Motor neuron (in vitro differentiated cells): ENCODE data around the gene CKB. TPM values are rescaled to one million over a fixed set of nuclear protein-coding genes. Genes with fewer than 3 reads are reported as not detected.

Experiments used
- ATAC-seq, 8 experiments: fragments of 200-7000 bp; cut with Tn5 transposase; replicated peaks in 6 of 8; 2 replicates each; pipeline ENCODE4 v1.8.0; 2021; ENCODE audit warnings: mild to moderate bottlenecking in 8 of 8, moderate library complexity in 8 of 8
- H3K27ac ChIP-seq, 2 donors: fragments of 250-450 bp; sonication (Bioruptor Pico); 2 replicates each; pipeline ENCODE4 v1.9.0; 2021; ENCODE audit warnings: antibody characterized with exemption in 2 of 2, mild to moderate bottlenecking in 2 of 2, moderate library complexity in 1 of 2
- H3K4me1 ChIP-seq, 2 donors: fragments of 250-450 bp; sonication (Bioruptor Pico); replicated peaks in 1 of 2; 2 replicates each; pipeline ENCODE4 v1.6.1; 2021; ENCODE audit warnings: antibody characterized with exemption in 2 of 2, mild to moderate bottlenecking in 2 of 2, moderate library complexity in 1 of 2
- H3K4me3 ChIP-seq, 5 donors: fragments of 250-450 bp; sonication (Bioruptor Pico); 2 replicates each; pipeline ENCODE4 v1.9.0; 2021; ENCODE audit warnings: antibody characterized with exemption in 5 of 5, mild to moderate bottlenecking in 5 of 5, moderate library complexity in 4 of 5
- WGBS, 10 experiments: fragments of 450-650 bp; shearing (Covaris generic); methylation state at CpG; one replicate each; pipeline ENCODE4 v1.0.0; 2022; 5-methylcytosine and 5-hydroxymethylcytosine counted together
- in situ Hi-C, 9 experiments: fragments of 400-800 bp; cut with MboI; loops; one replicate each; pipeline ENCODE4 v1.15.0; 2021; ENCODE audit warnings: low sequenced_read_pairs in 9 of 9, low pct_unique_long_range_greater_than_20kb in 2 of 9; ENCODE audit not compliant: unreplicated experiment in 9 of 9
- total RNA-seq, 8 experiments: library from RNA; unstranded; fragments of 300-600 nt; gene quantifications; 2 replicates each; pipeline versions ENCODE4 v1.2.3 to v1.2.4, GENCODE V29; 2022

The CKB gene
- total RNA-seq, 8 experiments from 2014 or later = 37.4 to 1,622 (median 346) TPM

GRCh38 chr14:103532216-103533136 is 9.8 kb upstream of the CKB start:
- Histone ChIP-seq H3K4me3 (no peak overlapping the region), H3K4me1 (peaks cover 26 to 45% of the 10 kb centered on the region in 2 donors), H3K27ac (peak overlapping the region in 1 of 2 donors; percentile 44)
- ATAC-seq = no peak
- in situ Hi-C loops = no loop called here
- 66 to 85% methylated on average over 3 to 5 of the region's 32 CpGs; no CpG with 5 or more reads in 8 of the 10 experiments for WGBS, 10 experiments

- Histone ChIP-seq H3K27ac (no peak overlapping the region), H3K4me3 (no peak overlapping the region), H3K4me1 (peaks cover 27 to 47% of the 10 kb centered on the region in 2 donors)
- in situ Hi-C loops = no loop called here
- WGBS, 10 experiments = 60 to 100% methylated on average over 1 of the region's 15 CpGs; no CpG with 5 or more reads in 8 of the 10 experiments
- ATAC-seq = no peak
Measured at GRCh38 chr14:103531421-103532215, 9.0 kb upstream of the CKB start.

GRCh38 chr14:103530831-103531230 is 8.2 kb upstream of the CKB start:
- in situ Hi-C loops = no loop called here
- ATAC-seq = no peak
- Histone ChIP-seq H3K4me1 (peaks cover 27 to 47% of the 10 kb centered on the region in 2 donors), H3K27ac (no peak overlapping the region), H3K4me3 (peak overlapping the region in 1 of 5 donors; percentile 98)
- 86 to 100% (median 100%) methylated on average over 1 to 4 of the region's 11 CpGs; no CpG with 5 or more reads in 7 of the 10 experiments for WGBS, 10 experiments

GRCh38 chr14:103530390-103530789 is 7.8 kb upstream of the CKB start:
- H3K27ac ChIP-seq = no peak overlapping the region
- 0 to 100% (median 57%) methylated on average over 1 to 4 of the region's 7 CpGs; no CpG with 5 or more reads in 4 of the 10 experiments for WGBS, 10 experiments
- in situ Hi-C loops = no loop called here
- H3K4me3 ChIP-seq = peak overlapping the region in 2 of 5 donors; percentile 97 to 98
- H3K4me1 ChIP-seq = peaks cover 27 to 46% of the 10 kb centered on the region in 2 donors
- ATAC-seq = no peak

- 0 to 80% (median 45%) methylated on average over 1 to 20 of the region's 42 CpGs; no CpG with 5 or more reads in 2 of the 10 experiments for WGBS, 10 experiments
- Histone ChIP-seq H3K27ac (peak overlapping the region; percentile 82 to 88), H3K4me3 (peak overlapping the region; percentile 71 to 98 (median 91)), H3K4me1 (peaks cover 23 to 38% of the 10 kb centered on the region in 2 donors)
- in situ Hi-C loops = no loop called here
- peak in 2 of 8 experiments; percentile 10 to 28 for ATAC-seq
Measured at GRCh38 chr14:103529383-103530365, 7.0 kb upstream of the CKB start.

GRCh38 chr14:103528587-103529382 is 6.2 kb upstream of the CKB start, which contains the start of gene TRMT61A:
Gene TRMT61A, plus strand, starts transcription at chr14:103529196. Its CDS starts 783 bp downstream, at chr14:103529979.
- in situ Hi-C loops = no loop called here
- Histone ChIP-seq H3K4me3 (peak within 1 kb of the TSS; percentile 71 to 98 (median 91)), H3K4me1 (peaks cover 20 to 31% of the 10 kb centered on the region in 2 donors), H3K27ac (peak within 1 kb of the TSS; percentile 88 to 91)
- 0 to 17% (median 3%) methylated on average over 1 to 7 of the region's 70 CpGs; no CpG with 5 or more reads in 6 of the 10 experiments for WGBS, 10 experiments
- ATAC-seq = peak; percentile 74 to 91 (median 80)

- H3K4me1 ChIP-seq = peaks cover 24 to 27% of the 10 kb centered on the region in 2 donors
- in situ Hi-C loops = no loop called here
- peak overlapping the region; percentile 88 to 91 for H3K27ac ChIP-seq
- H3K4me3 ChIP-seq = peak overlapping the region; percentile 71 to 98 (median 91)
- 10 to 67% (median 39%) methylated on average over 1 to 6 of the region's 10 CpGs; no CpG with 5 or more reads in 4 of the 10 experiments for WGBS, 10 experiments
- ATAC-seq = peak; percentile 23 to 43 (median 36)
Measured at GRCh38 chr14:103528146-103528586, 5.5 kb upstream of the CKB start.

- WGBS, 10 experiments = 56 to 100% (median 69%) methylated on average over 2 to 4 of the region's 14 CpGs; no CpG with 5 or more reads in 6 of the 10 experiments
- Histone ChIP-seq H3K27ac (peak overlapping the region; percentile 88 to 91), H3K4me1 (peaks cover 24 to 29% of the 10 kb centered on the region in 2 donors), H3K4me3 (peak overlapping the region in 4 of 5 donors; percentile 71 to 98 (median 84))
- peak in 4 of 8 experiments; percentile 0 to 1 (median 0) for ATAC-seq
- in situ Hi-C loops = no loop called here
Measured at GRCh38 chr14:103527408-103528145, 4.9 kb upstream of the CKB start.

- in situ Hi-C loops = no loop called here
- Histone ChIP-seq H3K4me3 (no peak overlapping the region), H3K4me1 (peaks cover 24 to 29% of the 10 kb centered on the region in 2 donors), H3K27ac (no peak overlapping the region)
- ATAC-seq = no peak
- WGBS, 10 experiments = 67 to 100% methylated on average over 1 of the region's 1 CpG; no CpG with 5 or more reads in 8 of the 10 experiments
Measured at GRCh38 chr14:103526914-103527248, 4.3 kb upstream of the CKB start.

GRCh38 chr14:103526247-103526913 is 3.8 kb upstream of the CKB start:
- no peak overlapping the region for H3K27ac ChIP-seq
- in situ Hi-C loops = no loop called here
- 80 to 100% (median 89%) methylated on average over 2 to 3 of the region's 8 CpGs; no CpG with 5 or more reads in 6 of the 10 experiments for WGBS, 10 experiments
- no peak overlapping the region for H3K4me3 ChIP-seq
- no peak for ATAC-seq
- H3K4me1 ChIP-seq = peaks cover 24 to 29% of the 10 kb centered on the region in 2 donors
